Hippocampal formation (tissue), 2 donors: ENCODE data around the gene PRRG3.
"Not testable (repeated sequence)": the region's sequence is repeated elsewhere in the genome, so short reads cannot be mapped to it uniquely, and the experiment has no call there.

ENCODE experiments used
- DNase-seq, 2 donors: peaks; one replicate each; lab custom pipeline; 2025; lab: John Stamatoyannopoulos, UW

Gene PRRG3

DNA sequence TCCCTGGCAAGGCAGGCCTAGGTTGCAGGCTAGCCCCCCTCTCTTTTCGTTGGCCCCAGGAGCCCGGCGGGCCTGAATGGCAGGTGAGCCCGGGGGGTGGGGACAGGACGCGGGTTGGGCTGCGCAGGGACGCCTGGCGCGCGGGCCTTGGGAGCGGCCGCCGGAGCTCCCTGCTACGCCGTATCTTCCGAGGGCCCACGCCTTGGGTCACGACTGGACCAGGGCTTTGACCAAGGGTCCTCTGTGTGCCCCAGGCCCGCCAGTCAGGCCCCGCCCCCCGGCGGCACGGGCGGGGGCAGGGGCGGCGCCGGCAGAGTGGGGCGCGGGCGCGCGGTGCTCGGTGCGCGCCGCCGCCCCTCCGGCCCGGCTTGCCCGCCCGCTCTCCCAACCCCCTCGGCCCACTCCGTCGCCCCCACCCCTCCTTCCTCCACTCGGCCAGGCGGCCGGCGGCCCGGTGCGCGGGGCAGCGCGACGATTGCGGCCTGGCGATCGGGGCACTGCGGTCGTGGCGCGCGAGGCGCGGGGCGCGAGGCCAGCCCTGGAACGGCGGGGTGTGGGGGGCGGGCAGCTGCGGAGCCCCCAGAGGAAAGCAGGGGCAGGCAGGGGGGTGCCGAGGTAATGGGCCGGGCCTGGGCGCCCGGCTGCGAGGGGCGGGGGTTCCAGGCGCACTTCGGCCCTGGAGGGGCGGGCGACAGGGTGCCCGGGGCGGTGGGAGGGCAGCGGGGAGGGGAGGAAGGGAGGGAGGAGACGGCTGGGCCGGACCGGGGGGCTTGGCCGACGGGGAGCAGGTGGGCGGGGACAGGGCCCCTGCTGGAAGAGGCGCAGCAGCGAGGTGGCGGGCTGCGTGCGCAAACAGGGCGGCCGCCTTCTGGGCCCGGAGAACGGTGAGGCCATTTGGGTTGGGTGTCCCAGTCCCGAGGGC is at the start of gene PRRG3:
PRRG3 (plus strand) TSS at position 798 of the 922 bp plus-strand sequence. CDS start 3,357 bp downstream, outside the sequence.
- no peak for DNase-seq

DNA sequence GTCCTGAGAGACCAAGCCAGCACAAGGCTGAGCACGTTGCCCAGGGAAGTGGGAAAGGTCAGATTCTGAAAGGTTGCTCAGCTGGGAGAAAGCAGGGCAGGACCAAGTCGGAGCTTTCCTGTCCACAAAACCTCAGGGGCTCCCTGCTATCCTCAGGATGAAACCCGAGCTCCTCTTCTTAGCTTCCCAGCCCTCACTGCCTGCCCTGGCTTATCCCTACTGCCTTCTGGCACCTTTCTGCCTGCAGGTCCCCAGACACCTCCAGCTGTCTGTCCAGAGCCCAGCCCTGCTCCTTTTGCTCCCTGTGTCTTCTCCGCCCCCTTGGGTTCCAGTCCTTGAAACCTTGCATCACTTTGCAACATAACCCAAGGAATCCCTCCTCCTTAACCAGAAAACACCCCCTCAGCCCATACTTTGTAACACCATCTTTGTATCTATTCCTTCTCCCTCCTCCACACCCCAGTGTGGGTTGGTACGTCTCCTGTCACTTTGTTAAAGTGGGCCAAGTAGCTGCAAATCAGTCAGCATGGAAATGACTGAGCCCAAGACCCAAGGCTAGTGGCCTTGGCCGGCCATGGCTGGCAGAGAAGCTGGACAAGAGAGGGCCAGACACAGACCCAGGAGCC is 20.0 kb upstream of the PRRG3 start:
- DNase-seq: no peak

DNA sequence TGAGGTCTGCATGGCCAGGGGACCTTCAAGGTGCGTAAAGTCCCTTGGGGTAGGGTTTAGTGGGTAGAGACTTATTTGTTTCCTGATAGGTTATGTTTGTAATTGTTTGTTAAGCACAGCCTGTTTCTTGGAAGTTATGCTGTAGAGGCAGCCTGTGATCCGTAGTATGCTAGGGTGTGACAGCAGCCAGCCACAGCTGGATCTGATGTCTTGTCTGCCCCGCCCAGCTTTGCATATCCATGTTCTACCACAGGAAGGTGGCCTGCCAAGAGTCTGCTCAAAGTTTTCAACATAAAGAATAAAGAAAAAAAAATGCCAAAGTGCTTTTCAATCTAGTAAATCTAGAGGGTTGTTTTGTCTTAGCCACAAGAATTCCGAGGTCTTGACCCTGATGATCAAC is 19.1 kb upstream of the PRRG3 start:
- DNase-seq: no peak

DNA sequence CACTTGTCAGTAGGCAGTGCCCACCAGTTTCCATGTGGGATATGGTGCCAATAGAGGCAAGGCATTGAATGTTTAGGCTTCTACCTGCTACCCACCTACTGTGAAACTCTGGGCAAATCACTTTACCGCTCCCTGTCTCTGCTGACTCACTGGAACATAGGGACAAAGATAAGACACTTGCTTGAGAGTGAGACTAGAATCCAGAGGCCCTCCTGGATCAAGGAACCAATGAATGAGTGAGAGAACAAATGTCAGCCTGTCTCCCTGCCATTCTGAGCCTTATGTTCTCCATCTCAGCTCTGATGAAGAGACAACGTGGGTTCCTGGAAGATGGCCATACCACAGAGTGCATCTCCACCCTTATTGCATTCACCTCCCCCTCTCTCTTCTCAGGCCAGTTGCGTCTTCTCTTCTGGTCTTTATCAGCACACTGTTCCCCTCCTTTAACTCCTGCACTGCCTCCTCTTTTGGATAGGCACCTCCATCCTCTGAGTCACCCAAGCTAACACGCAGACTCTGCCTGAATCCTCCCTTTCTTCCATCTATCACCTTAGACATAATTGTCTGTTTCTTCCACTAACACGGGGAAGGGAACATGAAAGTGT is 15.4 kb upstream of the PRRG3 start:
- no peak for DNase-seq

DNA sequence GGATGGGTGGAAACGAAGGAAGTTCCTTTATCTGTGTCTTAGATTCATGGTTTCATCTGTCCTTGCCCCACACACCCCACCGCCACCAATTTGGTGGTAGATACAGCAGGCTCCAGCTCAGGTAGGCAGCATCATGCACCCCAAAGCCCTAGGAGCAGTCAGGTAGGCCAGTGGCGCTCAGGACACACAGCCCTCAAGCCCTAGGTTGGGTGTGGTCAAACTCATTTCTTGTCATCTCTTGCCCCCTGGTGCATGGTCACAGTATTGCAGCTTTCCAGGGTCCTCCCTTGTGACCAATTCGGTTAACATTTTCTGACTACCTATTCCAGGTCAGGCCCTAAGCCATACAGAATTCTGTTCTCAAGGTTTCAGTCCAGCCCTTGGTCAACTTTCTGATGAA is 14.5 kb upstream of the PRRG3 start:
- peak in 1 of 2 donors; percentile 1 for DNase-seq

DNA sequence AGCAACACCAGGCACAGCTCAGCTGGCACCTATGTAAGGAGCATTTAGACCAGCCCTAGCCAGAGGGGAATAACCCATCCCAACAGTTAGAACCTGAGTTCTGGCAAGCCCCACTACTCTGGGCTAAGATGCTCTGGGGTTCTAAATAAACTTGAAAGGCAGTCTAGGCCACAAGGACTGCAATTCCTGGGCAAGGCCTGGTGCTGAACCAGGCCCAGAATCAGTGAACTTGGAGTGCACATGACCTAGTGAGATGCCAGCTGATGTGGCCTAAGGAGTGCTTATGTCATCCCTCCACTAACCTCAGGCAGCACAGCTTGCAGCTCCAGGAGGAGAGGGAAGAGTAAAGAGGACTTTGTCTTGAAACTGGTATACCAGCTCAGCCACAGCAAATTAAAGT is 7.6 kb upstream of the PRRG3 start:
- no peak for DNase-seq

DNA sequence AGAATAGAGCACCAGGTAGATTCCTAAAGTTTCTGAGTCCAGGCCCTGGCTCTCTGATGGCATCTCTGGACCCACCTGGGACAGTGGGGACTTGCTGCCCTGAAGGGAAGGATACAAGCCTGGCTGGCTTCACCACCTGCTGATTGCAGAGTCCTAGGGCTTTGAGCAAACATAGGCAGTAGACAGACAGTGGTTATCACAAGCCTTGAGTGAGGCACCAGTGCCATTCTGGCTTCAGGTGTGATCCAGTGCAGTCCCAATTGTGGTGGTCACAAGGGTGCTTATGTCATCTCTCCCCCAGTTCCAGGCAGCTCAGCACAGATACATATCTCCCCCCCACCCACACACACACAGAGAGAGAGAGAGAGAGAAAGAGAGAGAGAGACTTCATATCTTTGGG is 6.6 kb upstream of the PRRG3 start:
- DNase-seq: no peak

DNA sequence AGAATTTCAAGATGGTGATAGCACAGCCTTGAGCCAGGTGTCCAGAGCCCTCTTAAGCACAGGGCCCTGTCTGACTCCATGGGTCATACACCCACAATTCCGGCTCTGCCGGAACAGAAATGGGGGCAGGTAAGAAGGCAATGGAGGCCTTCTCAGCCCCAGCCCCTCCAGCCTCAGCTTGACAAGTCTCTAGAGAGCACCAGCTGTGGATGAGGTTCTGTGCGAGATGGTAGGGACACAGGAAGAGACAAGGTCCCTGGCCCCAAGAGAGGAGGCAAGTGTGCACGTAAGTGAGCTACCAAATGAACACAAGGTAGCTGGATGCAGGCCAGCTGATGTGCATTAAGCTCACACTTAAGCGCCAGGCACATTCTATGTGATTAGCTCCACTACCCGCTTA is 2.4 kb upstream of the PRRG3 start:
- DNase-seq: no peak

DNA sequence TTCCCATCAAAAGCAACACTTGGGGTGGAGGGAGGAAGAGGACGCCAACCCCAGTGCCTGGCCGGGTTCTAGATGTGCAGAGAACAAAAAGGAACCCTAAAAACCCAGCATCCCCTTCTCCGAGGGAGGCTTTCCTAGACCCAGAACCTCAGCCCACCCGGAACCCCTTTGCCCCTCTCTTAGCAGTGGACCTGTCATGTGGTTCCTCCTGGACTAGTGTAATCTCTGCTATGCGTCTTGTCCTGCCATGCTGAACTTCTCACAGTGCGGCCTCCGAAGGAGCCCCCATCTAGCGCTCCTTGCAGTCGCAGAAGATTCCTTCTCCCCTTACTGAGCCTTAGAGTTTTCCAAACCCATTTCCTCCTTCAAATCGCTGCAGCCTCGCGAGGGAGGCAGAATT is 1.1 kb upstream of the PRRG3 start:
- no peak for DNase-seq

DNA sequence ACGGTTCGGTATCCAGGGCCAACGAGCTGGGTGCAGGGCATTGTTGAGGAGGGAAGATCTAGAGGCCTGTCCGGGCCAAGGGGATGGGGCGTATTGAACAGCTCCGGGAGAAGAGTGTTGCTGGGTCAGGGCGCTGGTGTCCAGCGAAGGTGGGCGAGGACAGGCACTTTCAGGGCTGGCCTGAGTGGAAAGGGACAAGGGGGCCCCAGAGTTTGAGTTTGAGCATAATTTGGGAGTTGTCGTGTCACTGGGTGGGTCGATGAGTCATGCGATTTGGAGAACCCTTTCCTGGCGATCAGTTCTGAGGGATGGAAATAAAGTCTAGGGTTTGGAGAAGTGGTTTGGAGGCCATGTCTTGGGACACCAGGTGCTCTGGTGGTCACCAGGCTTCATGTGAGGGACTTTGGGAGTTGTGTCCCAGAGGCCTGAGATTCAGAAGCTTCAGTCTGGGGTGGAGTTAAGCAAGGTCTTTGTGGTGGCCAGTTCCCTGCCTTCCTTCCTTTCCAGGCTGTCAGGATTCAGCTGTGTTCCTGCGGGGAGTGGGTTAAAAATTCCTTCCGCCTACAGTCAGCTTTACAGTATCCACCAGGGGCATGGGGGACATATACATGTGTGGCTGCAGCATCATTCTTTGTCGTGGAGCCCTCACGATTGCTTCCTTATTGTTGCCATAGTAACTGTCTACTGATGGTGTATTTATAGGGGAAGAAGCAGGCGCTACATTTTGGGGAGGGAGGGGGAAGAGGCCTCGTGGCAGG is 504 bp downstream of the PRRG3 start:
- no peak for DNase-seq

DNA sequence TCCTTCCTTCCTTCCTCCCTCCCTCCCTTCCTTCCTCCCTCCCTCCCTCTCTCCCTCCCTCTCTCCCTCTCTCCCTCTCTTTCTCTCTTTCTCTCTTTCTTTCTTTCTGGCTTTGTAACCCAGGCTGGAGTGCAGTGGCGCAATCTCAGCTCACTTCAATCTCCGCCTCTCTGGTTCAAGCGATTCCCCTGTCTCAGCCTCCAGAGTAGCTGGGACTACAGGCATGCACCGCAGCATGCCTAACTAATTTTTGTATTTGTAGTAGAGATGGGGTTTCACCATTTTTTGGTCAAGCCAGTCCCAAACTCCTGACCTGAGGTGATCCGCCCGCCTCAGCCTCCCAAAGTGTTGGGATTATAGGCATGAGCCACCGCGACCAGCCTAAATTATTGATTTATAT is 1.8 kb downstream of the PRRG3 start:
- DNase-seq: not testable (repeated sequence)

DNA sequence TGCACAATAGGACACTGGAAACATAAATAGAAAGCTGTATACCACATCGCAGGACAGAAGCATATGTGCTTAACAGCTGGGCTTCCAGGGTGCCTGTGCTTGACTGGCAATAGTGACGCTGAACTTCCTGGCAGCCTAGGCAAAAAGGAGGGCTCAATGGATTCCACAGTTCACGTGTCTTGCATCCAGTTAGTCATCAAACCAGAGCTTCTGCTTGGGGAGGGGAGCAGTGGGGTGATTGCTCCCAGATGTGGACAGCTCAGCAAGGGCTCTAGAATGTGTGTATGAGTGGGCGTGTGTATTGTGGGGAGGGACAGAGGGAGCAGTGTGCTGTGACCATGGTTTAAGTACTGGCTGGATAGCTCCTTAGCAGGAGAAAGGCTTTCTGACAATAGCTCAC is 2.3 kb downstream of the PRRG3 start:
- DNase-seq: no peak

DNA sequence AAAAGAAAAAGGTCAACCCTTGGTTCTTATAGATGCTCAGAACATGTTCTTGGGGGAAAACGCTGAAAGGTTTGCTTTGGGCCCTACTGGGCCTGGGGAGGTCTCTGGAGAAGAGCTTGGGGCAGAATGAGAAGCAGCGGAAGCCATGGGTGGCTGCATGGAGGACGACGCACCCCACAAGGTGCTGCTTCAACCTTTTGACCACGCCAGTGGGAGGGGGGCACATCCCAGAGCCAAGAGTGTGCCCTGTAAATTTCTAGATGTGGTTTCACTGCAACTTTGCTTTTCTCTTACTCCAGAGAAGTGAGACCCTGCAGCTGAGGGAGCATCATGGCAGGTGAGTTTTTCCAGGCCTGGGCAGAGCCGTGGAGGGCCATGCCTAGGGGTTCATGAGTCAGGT is 3.2 kb downstream of the PRRG3 start:
- no peak for DNase-seq

DNA sequence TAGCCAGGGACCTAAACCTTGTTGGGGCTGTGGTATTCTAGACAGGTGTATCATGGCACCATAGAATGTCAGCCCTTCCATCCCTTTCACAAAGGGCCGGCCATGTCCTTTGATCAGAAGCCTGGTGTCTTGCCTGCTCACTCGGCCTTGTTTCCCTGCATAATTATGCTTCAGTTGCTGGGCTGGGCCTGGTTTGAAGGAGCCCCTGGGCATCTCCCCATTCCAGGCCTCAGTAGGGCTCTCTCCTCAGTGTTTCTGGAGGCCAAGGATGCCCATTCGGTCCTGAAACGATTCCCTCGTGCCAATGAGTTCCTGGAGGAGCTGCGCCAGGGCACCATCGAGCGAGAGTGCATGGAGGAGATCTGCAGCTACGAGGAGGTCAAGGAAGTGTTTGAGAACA is 4.5 kb downstream of the PRRG3 start:
- no peak for DNase-seq

DNA sequence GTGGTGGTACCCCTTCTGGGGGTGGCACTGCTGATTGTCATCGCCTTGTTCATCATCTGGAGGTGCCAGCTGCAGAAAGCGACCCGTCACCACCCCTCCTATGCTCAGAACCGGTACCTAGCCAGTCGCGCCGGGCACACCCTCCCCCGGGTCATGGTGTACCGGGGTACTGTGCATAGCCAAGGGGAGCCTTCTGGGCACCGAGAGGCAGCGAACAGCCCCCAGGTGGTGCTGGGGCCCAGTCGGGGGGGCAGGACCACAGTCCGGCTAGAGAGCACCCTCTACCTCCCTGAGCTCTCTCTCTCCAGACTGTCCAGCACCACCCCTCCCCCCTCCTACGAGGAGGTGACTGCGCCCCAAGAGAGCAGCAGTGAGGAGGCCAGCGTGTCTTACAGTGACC is 5.3 kb downstream of the PRRG3 start:
- DNase-seq: no peak

DNA sequence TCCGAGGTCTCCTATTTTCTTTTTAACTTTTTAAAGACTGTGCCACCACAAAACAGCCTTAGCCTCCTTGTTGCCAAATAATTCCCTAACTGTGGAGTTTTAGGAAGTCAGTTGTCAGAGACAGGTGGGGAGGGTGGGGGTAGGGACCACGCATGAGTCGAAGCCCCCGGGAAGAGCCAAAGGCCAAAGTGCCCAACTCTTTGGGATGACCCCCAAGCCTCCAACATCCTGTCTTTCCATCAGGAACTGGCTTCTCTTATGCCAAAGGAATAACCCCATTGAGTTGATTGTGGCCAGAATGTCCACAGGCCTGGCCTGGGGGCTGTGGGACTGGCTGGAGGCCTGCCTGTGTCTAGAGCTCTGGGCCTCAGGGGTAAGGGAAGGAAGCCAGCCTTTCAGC is 5.8 kb downstream of the PRRG3 start:
- DNase-seq: no peak

DNA sequence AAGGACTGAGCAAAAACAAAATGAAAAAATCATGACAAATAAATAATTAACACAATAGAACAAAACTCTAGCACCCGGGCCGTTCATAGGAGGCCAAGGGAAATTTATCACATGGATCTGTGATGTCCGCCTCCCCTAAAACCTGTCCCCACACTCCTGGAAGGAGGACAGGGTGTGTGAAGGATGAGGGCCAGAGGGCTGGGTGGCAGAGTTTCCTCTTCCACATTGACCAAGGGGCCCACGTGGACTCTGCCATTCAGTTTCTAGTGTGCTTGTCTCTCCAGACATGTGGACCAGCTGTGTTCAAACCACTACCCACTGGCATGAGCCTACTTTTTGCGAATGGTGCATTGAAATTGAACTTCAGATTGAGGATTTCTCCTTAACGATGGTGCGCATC is 6.3 kb downstream of the PRRG3 start:
- DNase-seq: no peak

DNA sequence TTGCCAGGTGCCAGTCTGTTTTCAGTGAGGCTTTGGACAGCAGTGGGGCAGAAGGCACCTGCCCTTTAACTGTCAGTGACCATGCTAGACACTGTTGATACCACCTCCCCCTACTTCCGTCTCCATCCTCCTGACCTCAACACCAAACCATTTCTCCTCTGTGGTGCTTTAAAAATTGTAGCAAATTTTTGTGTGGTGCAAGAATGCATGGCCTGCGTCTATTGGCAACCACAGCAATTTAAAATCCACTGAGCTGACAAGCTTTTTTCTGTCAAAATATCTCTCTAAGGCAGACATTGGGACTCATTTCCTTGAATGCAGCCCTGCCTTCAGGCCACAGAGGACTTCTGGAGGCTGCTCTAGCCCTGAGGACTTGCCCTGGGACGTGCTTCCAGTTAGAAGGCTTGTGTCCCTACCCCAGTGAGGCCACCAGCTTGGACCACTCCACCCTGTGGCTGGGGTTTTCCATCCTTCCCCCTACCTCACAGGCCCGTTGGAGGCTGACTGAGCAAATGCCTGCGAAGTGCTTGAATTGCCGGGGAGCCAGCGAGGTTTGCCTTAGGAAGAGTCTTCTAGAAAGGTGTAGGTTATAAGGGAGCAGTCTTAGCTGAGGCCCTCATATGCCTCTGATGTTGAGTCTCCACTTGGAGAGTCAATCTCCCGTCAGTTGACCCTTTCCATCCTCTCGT is 6.9 kb downstream of the PRRG3 start:
- no peak for DNase-seq

DNA sequence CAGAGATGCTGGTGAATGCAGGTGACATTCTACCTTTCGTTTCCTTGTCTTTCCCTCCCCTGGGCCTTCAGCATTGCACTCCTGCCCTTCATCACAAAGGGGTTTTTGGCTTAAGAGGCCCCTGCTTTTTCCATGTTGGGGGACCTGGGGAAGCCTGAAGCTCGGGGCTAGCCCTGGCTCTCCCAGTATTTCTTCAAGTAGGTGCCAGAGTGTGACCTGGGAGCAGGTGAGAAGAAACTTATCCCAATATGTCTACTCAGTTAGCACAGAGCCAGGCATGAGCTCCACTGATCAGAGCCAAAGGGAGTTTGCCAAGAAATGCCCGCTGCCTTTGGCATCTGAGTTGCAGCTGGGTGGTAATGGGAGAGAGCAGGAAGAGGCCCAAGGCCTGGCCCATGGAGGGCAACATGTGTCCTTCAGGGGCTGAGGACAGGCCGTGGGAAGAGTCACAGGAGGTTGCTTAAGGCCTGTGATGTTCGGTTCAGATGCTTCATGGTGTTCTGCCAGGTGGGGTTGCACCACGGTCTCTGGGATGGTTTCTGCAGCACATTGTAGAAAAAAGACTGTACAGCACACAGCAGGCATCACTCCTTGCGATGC is 7.6 kb downstream of the PRRG3 start:
- DNase-seq: no peak

DNA sequence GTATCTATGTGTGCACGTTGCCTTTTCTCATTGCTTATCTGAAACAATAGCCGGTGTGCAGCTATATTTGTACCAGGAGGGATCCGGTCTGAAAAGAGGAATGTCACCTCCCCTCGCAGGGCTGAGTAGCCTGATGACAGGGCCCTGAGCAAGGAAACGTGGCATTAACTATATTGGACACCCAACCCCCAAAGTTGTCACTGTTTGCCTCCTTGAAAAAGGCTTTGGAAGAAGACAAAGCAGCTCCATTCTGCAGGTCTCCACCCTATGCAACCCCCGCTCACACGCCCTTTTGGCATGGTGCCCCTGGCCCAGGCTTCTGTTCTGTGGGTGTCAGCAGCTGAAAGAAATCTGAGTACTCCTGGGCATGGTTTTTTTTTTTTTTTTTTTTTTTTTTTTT is 8.2 kb downstream of the PRRG3 start:
- DNase-seq: no peak

DNA sequence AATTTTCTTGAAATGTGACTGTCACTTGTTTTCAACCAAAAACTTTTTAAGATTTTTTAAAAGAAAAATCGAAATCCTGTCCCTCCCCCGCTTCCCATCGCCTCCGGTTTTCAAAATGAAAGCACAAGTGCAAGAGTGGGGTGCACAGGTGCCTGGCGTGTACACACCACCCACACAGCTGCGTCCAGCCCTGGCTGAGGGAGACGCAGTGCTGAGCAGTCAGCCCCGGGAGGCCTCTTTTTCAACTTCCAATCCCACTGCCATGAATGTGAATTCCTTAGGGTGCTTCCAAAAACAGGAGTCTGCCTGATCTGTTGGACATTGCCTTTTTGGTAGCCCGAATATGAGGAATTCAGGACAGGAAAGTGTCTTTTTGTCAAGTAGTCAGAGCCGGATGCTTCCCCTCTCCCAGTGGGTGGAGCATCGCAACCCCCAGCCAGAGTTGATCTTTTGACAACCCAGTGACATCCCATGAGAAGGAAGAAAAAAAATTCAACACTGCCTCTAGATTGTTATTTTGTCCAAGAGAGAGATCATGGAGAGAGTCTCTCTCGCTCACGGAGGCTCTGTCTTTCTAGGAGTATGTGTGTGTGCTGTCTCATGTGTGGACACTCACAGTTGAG is 8.9 kb downstream of the PRRG3 start:
- DNase-seq: no peak
